Measurements from ENCODE around the gene PCOLCE2. TPM values are rescaled to one million over a fixed set of nuclear protein-coding genes. Genes with fewer than 3 reads are reported as not detected.

The PCOLCE2 gene
- total and polyA plus RNA-seq, 4 donors: 9.1 to 17.2 (median 13.3) TPM

- no peak overlapping the region for H3K9ac ChIP-seq (ENCODE audit: low read depth in 1 of 2, low read length in 2 of 2)
- H3K4me3 ChIP-seq (ENCODE audit: low read depth in 1 of 3, low read length in 3 of 3): no peak overlapping the region
- H3K4me1 ChIP-seq (ENCODE audit: control insufficient read depth in 4 of 4, insufficient read depth in 4 of 4, low read length in 3 of 4): no peaks in the 10 kb centered on the region
- WGBS: 89% methylated on average over 4 of the region's 4 CpGs
- no peak for DNase-seq (ENCODE audit: low spot score)
- no peak overlapping the region for H3K27ac ChIP-seq (ENCODE audit: low read depth in 1 of 2, low read length in 2 of 2)
- no peak for TF ChIP-seq RXRA (IDR thresholded peaks at IDR 0.05)
- no peak for TF ChIP-seq EGR1 (IDR thresholded peaks at IDR 0.05; ENCODE audit: low read depth in 2 of 2)
- H3K9me3 ChIP-seq (ENCODE audit: control insufficient read depth in 4 of 4, low read length in 3 of 4): no peaks in the 10 kb centered on the region
- no peaks in the 10 kb centered on the region for H3K36me3 ChIP-seq (ENCODE audit: control insufficient read depth in 4 of 4, insufficient read depth in 3 of 4, low read depth in 1 of 4, low read length in 3 of 4)
- H3K27me3 ChIP-seq (ENCODE audit: control insufficient read depth in 4 of 4, insufficient read depth in 4 of 4, low read length in 3 of 4): no peaks in the 10 kb centered on the region
Measured at GRCh38 chr3:142794508-142794907, 94.4 kb downstream of the PCOLCE2 start.

DNA sequence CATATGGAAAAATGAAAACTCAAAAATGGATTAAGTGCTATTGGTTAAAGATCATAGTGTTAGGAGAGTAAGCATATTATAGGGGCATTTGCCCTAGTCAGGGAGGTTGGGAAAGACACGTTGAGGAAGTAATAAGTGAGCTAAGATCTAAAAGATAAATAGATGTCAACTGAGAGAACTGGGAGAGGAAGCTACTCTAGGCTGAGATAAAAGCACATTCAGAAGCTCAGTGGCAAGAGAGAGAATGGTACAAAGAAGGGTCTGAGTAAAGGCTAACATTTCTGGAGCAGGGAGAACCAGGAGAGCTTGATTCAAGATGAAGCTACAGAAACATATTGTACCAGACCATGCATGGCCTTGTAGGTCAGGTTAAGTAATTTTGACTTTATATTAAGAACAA lies 101.2 kb downstream of the PCOLCE2 start:
- no peaks in the 10 kb centered on the region for H3K36me3 ChIP-seq (ENCODE audit: control insufficient read depth in 4 of 4, insufficient read depth in 3 of 4, low read depth in 1 of 4, low read length in 3 of 4)
- H3K27me3 ChIP-seq (ENCODE audit: control insufficient read depth in 4 of 4, insufficient read depth in 4 of 4, low read length in 3 of 4): no peaks in the 10 kb centered on the region
- H3K4me3 ChIP-seq (ENCODE audit: low read depth in 1 of 3, low read length in 3 of 3): no peak overlapping the region
- no peak overlapping the region for H3K9ac ChIP-seq (ENCODE audit: low read depth in 1 of 2, low read length in 2 of 2)
- no peak overlapping the region for H3K27ac ChIP-seq (ENCODE audit: low read depth in 1 of 2, low read length in 2 of 2)
- H3K9me3 ChIP-seq (ENCODE audit: control insufficient read depth in 4 of 4, low read length in 3 of 4): no peaks in the 10 kb centered on the region
- WGBS: 51% methylated on average over 1 of the region's 1 CpG
- DNase-seq (ENCODE audit: low spot score): no peak
- H3K4me1 ChIP-seq (ENCODE audit: control insufficient read depth in 4 of 4, insufficient read depth in 4 of 4, low read length in 3 of 4): no peaks in the 10 kb centered on the region
- TF ChIP-seq YY1 (IDR thresholded peaks at IDR 0.05) (no peak), FOXA2 (IDR thresholded peaks at IDR 0.05) (no peak), TAF1 (conservative IDR thresholded peaks at IDR 0.05) (no peak), HNF4A (conservative IDR thresholded peaks at IDR 0.05) (no peak), NR2F2 (IDR thresholded peaks at IDR 0.05) (no peak), JUND (IDR thresholded peaks at IDR 0.05) (no peak), ATF3 (IDR thresholded peaks at IDR 0.05) (no peak), HNF4G (IDR thresholded peaks at IDR 0.05) (no peak), FOXA1 (IDR thresholded peaks at IDR 0.05) (no peak), SP1 (IDR thresholded peaks at IDR 0.05) (no peak), RAD21 (IDR thresholded peaks at IDR 0.05) (no peak), GABPA (IDR thresholded peaks at IDR 0.05 in 1 of 2, conservative IDR thresholded peaks at IDR 0.05 in 1 of 2) (no peak), EGR1 (IDR thresholded peaks at IDR 0.05; ENCODE audit: low read depth in 2 of 2) (no peak), RXRA (IDR thresholded peaks at IDR 0.05) (no peak), CTCF (IDR thresholded peaks at IDR 0.05; ENCODE audit: low read depth, low read length, missing input control) (no peak)
- TF ChIP-seq, protein P1, sequence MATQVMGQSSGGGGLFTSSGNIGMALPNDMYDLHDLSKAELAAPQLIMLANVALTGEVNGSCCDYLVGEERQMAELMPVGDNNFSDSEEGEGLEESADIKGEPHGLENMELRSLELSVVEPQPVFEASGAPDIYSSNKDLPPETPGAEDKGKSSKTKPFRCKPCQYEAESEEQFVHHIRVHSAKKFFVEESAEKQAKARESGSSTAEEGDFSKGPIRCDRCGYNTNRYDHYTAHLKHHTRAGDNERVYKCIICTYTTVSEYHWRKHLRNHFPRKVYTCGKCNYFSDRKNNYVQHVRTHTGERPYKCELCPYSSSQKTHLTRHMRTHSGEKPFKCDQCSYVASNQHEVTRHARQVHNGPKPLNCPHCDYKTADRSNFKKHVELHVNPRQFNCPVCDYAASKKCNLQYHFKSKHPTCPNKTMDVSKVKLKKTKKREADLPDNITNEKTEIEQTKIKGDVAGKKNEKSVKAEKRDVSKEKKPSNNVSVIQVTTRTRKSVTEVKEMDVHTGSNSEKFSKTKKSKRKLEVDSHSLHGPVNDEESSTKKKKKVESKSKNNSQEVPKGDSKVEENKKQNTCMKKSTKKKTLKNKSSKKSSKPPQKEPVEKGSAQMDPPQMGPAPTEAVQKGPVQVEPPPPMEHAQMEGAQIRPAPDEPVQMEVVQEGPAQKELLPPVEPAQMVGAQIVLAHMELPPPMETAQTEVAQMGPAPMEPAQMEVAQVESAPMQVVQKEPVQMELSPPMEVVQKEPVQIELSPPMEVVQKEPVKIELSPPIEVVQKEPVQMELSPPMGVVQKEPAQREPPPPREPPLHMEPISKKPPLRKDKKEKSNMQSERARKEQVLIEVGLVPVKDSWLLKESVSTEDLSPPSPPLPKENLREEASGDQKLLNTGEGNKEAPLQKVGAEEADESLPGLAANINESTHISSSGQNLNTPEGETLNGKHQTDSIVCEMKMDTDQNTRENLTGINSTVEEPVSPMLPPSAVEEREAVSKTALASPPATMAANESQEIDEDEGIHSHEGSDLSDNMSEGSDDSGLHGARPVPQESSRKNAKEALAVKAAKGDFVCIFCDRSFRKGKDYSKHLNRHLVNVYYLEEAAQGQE (IDR thresholded peaks at IDR 0.05): no peak
- TF ChIP-seq, protein P2, sequence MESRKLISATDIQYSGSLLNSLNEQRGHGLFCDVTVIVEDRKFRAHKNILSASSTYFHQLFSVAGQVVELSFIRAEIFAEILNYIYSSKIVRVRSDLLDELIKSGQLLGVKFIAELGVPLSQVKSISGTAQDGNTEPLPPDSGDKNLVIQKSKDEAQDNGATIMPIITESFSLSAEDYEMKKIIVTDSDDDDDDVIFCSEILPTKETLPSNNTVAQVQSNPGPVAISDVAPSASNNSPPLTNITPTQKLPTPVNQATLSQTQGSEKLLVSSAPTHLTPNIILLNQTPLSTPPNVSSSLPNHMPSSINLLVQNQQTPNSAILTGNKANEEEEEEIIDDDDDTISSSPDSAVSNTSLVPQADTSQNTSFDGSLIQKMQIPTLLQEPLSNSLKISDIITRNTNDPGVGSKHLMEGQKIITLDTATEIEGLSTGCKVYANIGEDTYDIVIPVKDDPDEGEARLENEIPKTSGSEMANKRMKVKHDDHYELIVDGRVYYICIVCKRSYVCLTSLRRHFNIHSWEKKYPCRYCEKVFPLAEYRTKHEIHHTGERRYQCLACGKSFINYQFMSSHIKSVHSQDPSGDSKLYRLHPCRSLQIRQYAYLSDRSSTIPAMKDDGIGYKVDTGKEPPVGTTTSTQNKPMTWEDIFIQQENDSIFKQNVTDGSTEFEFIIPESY (IDR thresholded peaks at IDR 0.05): no peak
- TF ChIP-seq, protein P3, sequence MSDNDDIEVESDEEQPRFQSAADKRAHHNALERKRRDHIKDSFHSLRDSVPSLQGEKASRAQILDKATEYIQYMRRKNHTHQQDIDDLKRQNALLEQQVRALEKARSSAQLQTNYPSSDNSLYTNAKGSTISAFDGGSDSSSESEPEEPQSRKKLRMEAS (IDR thresholded peaks at IDR 0.05): no peak
